Midbrain (tissue), 1 donor: Measurements from ENCODE around the gene ZNF846.
"Not testable (repeated sequence)": the region's sequence is repeated elsewhere in the genome, so short reads cannot be mapped to it uniquely, and the experiment has no call there.

Experiments used
- DNase-seq: peaks from one replicate; lab custom pipeline; 2025; lab: John Stamatoyannopoulos, UW

The ZNF846 gene

GRCh38 chr19:9768175-9769112, at the start of gene ZNF846:
Gene ZNF846 (minus strand): TSS chr19:9768738. CDS start chr19:9764950, 3,788 bp downstream.
- DNase-seq: peak; percentile 93

- no peak for DNase-seq
These were observed 49.7 kb upstream of the ZNF846 start for GRCh38 chr19:9818175-9818733.

- no peak for DNase-seq
These were observed 42.6 kb upstream of the ZNF846 start for GRCh38 chr19:9811139-9811538.

GRCh38 chr19:9808855-9809824, 40.6 kb upstream of the ZNF846 start:
- DNase-seq: no peak

GRCh38 chr19:9806803-9807202, 38.3 kb upstream of the ZNF846 start:
- DNase-seq: no peak

- DNase-seq: no peak
These were observed 33.4 kb upstream of the ZNF846 start for GRCh38 chr19:9801976-9802375.

GRCh38 chr19:9799162-9799561, 30.6 kb upstream of the ZNF846 start:
- DNase-seq: no peak

- no peak for DNase-seq
These were observed 29.3 kb upstream of the ZNF846 start for GRCh38 chr19:9797871-9798270.

GRCh38 chr19:9796113-9796773, 27.7 kb upstream of the ZNF846 start:
- DNase-seq: peak; percentile 88

GRCh38 chr19:9793071-9793591, 24.6 kb upstream of the ZNF846 start:
- peak; percentile 4 for DNase-seq

GRCh38 chr19:9792206-9793070, 23.9 kb upstream of the ZNF846 start:
- peak; percentile 88 for DNase-seq

- DNase-seq: peak; percentile 90
These were observed 23.1 kb upstream of the ZNF846 start for GRCh38 chr19:9791552-9792205.

GRCh38 chr19:9791073-9791367, 22.5 kb upstream of the ZNF846 start:
- not testable (repeated sequence) for DNase-seq

GRCh38 chr19:9789579-9789978, 21.0 kb upstream of the ZNF846 start:
- not testable (repeated sequence) for DNase-seq

- DNase-seq: no peak
These were observed 20.5 kb upstream of the ZNF846 start for GRCh38 chr19:9789066-9789465.

GRCh38 chr19:9788604-9789003, 20.1 kb upstream of the ZNF846 start:
- DNase-seq: not testable (repeated sequence)

- no peak for DNase-seq
These were observed 18.3 kb upstream of the ZNF846 start for GRCh38 chr19:9786819-9787218.

GRCh38 chr19:9786342-9786741, 17.8 kb upstream of the ZNF846 start:
- no peak for DNase-seq

- DNase-seq: peak; percentile 81
These were observed 17.1 kb upstream of the ZNF846 start for GRCh38 chr19:9785367-9786331.
